Right lobe of liver (tissue), 4 donors: Measurements from ENCODE around the gene HOTAIR.

Source experiments
- POLR2A ChIP-seq: fragments of 450-650 bp; IDR thresholded peaks from one replicate; pipeline ENCODE4 v1.6.1; 2017; ENCODE audit warnings: antibody characterized with exemption, mild to moderate bottlenecking
- TF ChIP-seq, protein P1 (sequence below), 4 donors: fragments of 200-600 bp in 3 of 4; fragments of 450-650 bp in 1 of 4; IDR thresholded peaks; one replicate each; pipeline versions ENCODE4 v1.5.1 to v1.8.0; 2016 to 2022; ENCODE audit warnings: antibody characterized with exemption in 4 of 4, mild to moderate bottlenecking in 2 of 4
- donor health status: DM: no; HTN: no; CAD: no.
- donor health status: DM: no; HTN: no; CAD: no.
- donor health status: DM: no; HTN: yes; CAD: no.

GRCh38 chr12:53956251-53956887 lies 18.4 kb downstream of the HOTAIR start:
- TF ChIP-seq, protein P1, sequence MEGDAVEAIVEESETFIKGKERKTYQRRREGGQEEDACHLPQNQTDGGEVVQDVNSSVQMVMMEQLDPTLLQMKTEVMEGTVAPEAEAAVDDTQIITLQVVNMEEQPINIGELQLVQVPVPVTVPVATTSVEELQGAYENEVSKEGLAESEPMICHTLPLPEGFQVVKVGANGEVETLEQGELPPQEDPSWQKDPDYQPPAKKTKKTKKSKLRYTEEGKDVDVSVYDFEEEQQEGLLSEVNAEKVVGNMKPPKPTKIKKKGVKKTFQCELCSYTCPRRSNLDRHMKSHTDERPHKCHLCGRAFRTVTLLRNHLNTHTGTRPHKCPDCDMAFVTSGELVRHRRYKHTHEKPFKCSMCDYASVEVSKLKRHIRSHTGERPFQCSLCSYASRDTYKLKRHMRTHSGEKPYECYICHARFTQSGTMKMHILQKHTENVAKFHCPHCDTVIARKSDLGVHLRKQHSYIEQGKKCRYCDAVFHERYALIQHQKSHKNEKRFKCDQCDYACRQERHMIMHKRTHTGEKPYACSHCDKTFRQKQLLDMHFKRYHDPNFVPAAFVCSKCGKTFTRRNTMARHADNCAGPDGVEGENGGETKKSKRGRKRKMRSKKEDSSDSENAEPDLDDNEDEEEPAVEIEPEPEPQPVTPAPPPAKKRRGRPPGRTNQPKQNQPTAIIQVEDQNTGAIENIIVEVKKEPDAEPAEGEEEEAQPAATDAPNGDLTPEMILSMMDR (IDR thresholded peaks at IDR 0.05): no peak
- no peak for TF ChIP-seq POLR2A
